Heart left ventricle (tissue), 16 donors: ENCODE results near the gene DAB2IP. TPM values are rescaled to one million over a fixed set of nuclear protein-coding genes. Genes with fewer than 3 reads are reported as not detected.

Source experiments
- ATAC-seq, 4 donors: fragments of 200-7000 bp; cut with Tn5 transposase; one replicate each; pipeline ENCODE4 v1.9.1; 2020 to 2022; ENCODE audit warnings: moderate library complexity in 4 of 4, mild to moderate bottlenecking in 3 of 4, moderate number of reproducible peaks in 1 of 4
- DNase-seq, 5 donors: peaks; one replicate each; pipeline ENCODE4 v3.0.0-alpha.2; 2020
- H3K27ac ChIP-seq, 12 donors: fragments of 200-600 bp; sonication (generic) in 4 of 12; one replicate each; pipeline versions ENCODE4 v1.5.0 to v1.8.0; 2016 to 2022; ENCODE audit warnings: mild to moderate bottlenecking in 2 of 12
- H3K27me3 ChIP-seq, 9 donors: fragments of 200-600 bp; sonication (generic) in 2 of 9; one replicate each; pipeline versions ENCODE4 v1.5.1 to v1.8.0; 2016 to 2022; ENCODE audit warnings: mild to moderate bottlenecking in 3 of 9
- H3K36me3 ChIP-seq, 9 donors: fragments of 200-600 bp; sonication (generic) in 2 of 9; one replicate each; pipeline versions ENCODE4 v1.5.0 to v1.8.0; 2018 to 2022; ENCODE audit warnings: mild to moderate bottlenecking in 2 of 9
- H3K4me1 ChIP-seq, 12 donors: fragments of 200-600 bp; sonication (generic) in 4 of 12; one replicate each; pipeline versions ENCODE4 v1.5.0 to v1.8.0; 2016 to 2022; ENCODE audit warnings: mild to moderate bottlenecking in 3 of 12
- H3K4me3 ChIP-seq, 12 donors: fragments of 200-600 bp; sonication (generic) in 4 of 12; one replicate each; pipeline versions ENCODE4 v1.5.0 to v1.8.0; 2017 to 2022; ENCODE audit warnings: mild to moderate bottlenecking in 9 of 12, moderate library complexity in 4 of 12
- H3K9me3 ChIP-seq, 12 donors: fragments of 200-600 bp; sonication (generic) in 4 of 12; one replicate each; pipeline versions ENCODE4 v1.5.0 to v1.8.0; 2016 to 2022; ENCODE audit warnings: mild to moderate bottlenecking in 1 of 12
- POLR2A ChIP-seq, 2 donors: fragments of 450-650 bp; IDR thresholded peaks; one replicate each; pipeline ENCODE4 v1.6.1; 2017; ENCODE audit warnings: antibody characterized with exemption in 2 of 2, mild to moderate bottlenecking in 2 of 2, moderate library complexity in 2 of 2
- WGBS, 4 donors: extraction: QIAGEN DNeasy Blood & Tissue Kit in 2 of 4; methylation state at CpG; one replicate each; pipeline versions ENCODE4 v1.1.5 to v1.1.7; 2013 to 2018; 5-methylcytosine and 5-hydroxymethylcytosine counted together
- intact Hi-C, 10 donors: fragments of 100-400 bp; cut with DNase I; formaldehyde crosslinking; loops; one replicate each; pipeline versions ENCODE4 v1.11.1 to v1.14.2; 2022
- polyA plus RNA-seq, 2 donors: library from polyadenylated mRNA; stranded (reverse); fragments of 200-250 nt; gene quantifications; one replicate each; pipeline ENCODE4 v1.2.3, GENCODE V29; 2013
- total RNA-seq, 9 donors: library from RNA; depleted of rRNA in 2 of 9; stranded (reverse); fragments of >200 nt in 2 of 9; fragmentation: NEBNext Ultra II Directional in 3 of 9; extraction: Animal tissue kit (Norgen Biotek cat#: 25700) in 3 of 9; gene quantifications; one replicate each; pipeline versions ENCODE4 v1.1.0 to v1.2.4, GENCODE V29; 2016 to 2023
- TF ChIP-seq, protein P1 (sequence below), 12 donors: fragments of 200-600 bp; sonication (generic) in 4 of 12; IDR thresholded peaks; one replicate each; pipeline versions ENCODE4 v1.5.0 to v1.8.0; 2018 to 2022; ENCODE audit warnings: antibody characterized with exemption in 12 of 12, mild to moderate bottlenecking in 5 of 12
- donor health status: ischemic (EF 13 %, LVEDD 7.1; RV severe dilation, severe dysfunction).
- donor health status: healthy with polysubstance abuse.
- donor health status: DM: no; HTN: yes; CAD: no.
- donor health status: DM: no; HTN: no; CAD: no.
- donor health status: ischemic (EF 25% LVEDD 6.9; RV normal size, moderate dysfunction).
- donor health status: ischemic (EF 25% LVEDD 5.7; RV mildly dilated, moderate dysfunction).
- donor health status: healthy.
- donor health status: DM: yes; HTN: yes; CAD: no.
- donor health status: ischemic (EF 35%, LVEDD 5.7; RV mildly dilated, moderate dysfunction).
- donor health status: nonischemic (EF 11% LVEDD 7.7; RV severe dilation, severe dysfunction).
- donor health status: DM: yes; HTN: yes; CAD: no.
- donor health status: PGD.
- donor health status: ischemic (EF 29% LVEDD 5.4; RV normal size, mild dysfunction).
- donor health status: nonischemic (EF 23%, LVEDD 6.1; RV moderate dilation, normal function).

The DAB2IP gene
- total and polyA plus RNA-seq, 11 donors, result 30.9 to 103 (median 52.6) TPM

- DNase-seq (peak in 3 of 5 donors; percentile 12 to 18 (median 12)), ATAC-seq (no peak)
- no peaks in the 10 kb centered on the region for H3K27me3 ChIP-seq
- H3K27ac ChIP-seq, result no peak overlapping the region
- TF ChIP-seq POLR2A (IDR thresholded peaks at IDR 0.05), result no peak
- TF ChIP-seq, protein P1, sequence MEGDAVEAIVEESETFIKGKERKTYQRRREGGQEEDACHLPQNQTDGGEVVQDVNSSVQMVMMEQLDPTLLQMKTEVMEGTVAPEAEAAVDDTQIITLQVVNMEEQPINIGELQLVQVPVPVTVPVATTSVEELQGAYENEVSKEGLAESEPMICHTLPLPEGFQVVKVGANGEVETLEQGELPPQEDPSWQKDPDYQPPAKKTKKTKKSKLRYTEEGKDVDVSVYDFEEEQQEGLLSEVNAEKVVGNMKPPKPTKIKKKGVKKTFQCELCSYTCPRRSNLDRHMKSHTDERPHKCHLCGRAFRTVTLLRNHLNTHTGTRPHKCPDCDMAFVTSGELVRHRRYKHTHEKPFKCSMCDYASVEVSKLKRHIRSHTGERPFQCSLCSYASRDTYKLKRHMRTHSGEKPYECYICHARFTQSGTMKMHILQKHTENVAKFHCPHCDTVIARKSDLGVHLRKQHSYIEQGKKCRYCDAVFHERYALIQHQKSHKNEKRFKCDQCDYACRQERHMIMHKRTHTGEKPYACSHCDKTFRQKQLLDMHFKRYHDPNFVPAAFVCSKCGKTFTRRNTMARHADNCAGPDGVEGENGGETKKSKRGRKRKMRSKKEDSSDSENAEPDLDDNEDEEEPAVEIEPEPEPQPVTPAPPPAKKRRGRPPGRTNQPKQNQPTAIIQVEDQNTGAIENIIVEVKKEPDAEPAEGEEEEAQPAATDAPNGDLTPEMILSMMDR (IDR thresholded peaks at IDR 0.05), result no peak
- WGBS, 4 donors, result 75 to 84% (median 82%) methylated on average over 9 of the region's 9 CpGs
- no peak overlapping the region for H3K4me3 ChIP-seq
- no peaks in the 10 kb centered on the region for H3K9me3 ChIP-seq
- peaks cover 4 to 81% (median 33%) of the 10 kb centered on the region in 12 donors for H3K4me1 ChIP-seq
- intact Hi-C loops, result no loop called here
- H3K36me3 ChIP-seq, result peaks cover 0 to 98% (median 77%) of the 10 kb centered on the region in 9 donors
Observed at GRCh38 chr9:121767171-121767769, 115.8 kb downstream of the DAB2IP start.

DNA sequence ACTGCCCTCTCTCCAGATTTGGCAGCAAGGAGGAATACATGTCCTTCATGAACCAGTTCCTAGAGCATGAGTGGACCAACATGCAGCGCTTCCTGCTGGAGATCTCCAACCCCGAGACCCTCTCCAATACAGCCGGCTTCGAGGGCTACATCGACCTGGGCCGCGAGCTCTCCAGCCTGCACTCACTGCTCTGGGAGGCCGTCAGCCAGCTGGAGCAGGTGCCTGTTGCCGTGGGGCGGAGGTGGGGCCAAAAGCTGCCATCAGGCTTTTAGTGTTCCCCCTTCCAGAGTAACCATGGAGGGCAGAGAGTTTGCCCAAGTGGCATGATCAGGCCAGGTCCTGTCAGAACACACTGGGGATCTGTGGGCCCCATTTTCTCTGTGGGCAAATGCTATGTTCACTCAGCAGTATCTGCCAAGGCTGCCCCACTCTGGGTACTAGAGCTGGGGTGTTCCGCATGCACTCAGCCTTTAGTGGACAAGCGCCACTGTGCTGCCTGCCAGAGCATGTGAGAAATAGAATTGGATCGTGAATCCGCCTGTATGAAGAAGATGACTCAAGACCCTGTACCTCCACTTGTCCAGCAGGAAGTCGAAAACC, 117.1 kb downstream of the DAB2IP start:
- WGBS, 4 donors, result 84 to 96% (median 90%) methylated on average over 14 to 15 of the region's 15 CpGs
- peak in 2 of 5 donors; percentile 15 to 44 for DNase-seq

DNA sequence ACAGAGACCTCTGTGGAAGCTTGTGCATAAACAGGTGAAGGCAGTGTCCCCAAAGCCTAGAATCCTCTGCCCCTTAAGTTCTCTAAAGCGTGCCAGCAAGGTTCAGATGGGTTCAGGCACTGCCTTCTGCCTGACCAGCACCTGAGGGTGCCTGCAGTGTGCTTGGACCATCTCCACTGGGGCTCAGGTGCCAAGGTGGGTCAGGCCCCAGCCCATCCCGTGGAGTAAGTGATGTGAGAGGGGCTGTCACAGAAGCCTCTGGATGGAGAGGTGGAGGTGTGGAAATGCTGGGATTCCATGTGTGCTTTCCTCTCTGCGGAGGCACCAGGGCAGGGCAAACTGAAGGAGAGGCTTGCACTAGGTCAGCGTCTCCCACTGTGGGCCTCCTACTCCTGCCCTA, 118.5 kb downstream of the DAB2IP start:
- WGBS, 4 donors, result 87 to 95% (median 95%) methylated on average over 3 to 4 of the region's 4 CpGs; no CpG with 5 or more reads in 1 of the 4 donors
- H3K9me3 ChIP-seq, result no peaks in the 10 kb centered on the region
- peaks cover 4 to 99% (median 82%) of the 10 kb centered on the region in 9 donors for H3K36me3 ChIP-seq
- intact Hi-C loops, result no loop called here
- no peaks in the 10 kb centered on the region for H3K27me3 ChIP-seq
- peaks cover 4 to 77% (median 30%) of the 10 kb centered on the region in 12 donors for H3K4me1 ChIP-seq
- ATAC-seq, result no peak
- peak overlapping the region in 2 of 12 donors; percentile 4 to 77 for H3K27ac ChIP-seq
- peak in 1 of 5 donors; percentile 20 for DNase-seq
- H3K4me3 ChIP-seq, result no peak overlapping the region
- TF ChIP-seq POLR2A (IDR thresholded peaks at IDR 0.05), result no peak
- TF ChIP-seq, protein P1 (IDR thresholded peaks at IDR 0.05), result no peak

More for the DNA sequence above, 117.1 kb downstream of the DAB2IP start:
- H3K4me3 ChIP-seq, result no peak overlapping the region
- no peaks in the 10 kb centered on the region for H3K9me3 ChIP-seq
- peaks cover 0 to 99% (median 77%) of the 10 kb centered on the region in 9 donors for H3K36me3 ChIP-seq
- H3K4me1 ChIP-seq, result peaks cover 4 to 82% (median 36%) of the 10 kb centered on the region in 12 donors
- H3K27ac ChIP-seq, result peak overlapping the region in 1 of 12 donors; percentile 34
- no peak for TF ChIP-seq POLR2A (IDR thresholded peaks at IDR 0.05)
- TF ChIP-seq, protein P1 (IDR thresholded peaks at IDR 0.05), result no peak
- no peaks in the 10 kb centered on the region for H3K27me3 ChIP-seq
- no peak for ATAC-seq
- intact Hi-C loops, result no loop called here
